Vagina (tissue), 2 donors: Measurements from ENCODE around the gene C1orf116. TPM values are rescaled to one million over a fixed set of nuclear protein-coding genes. Genes with fewer than 3 reads are reported as not detected.

Experiments used
- DNase-seq, 2 donors: peaks; one replicate each; pipeline ENCODE4 v3.0.0-alpha.2; 2017; ENCODE audit errors: extremely low spot score in 2 of 2
- H3K27ac ChIP-seq: fragments of 200-600 bp; sonication (generic); one replicate; pipeline ENCODE4 v1.5.1; 2019
- H3K27me3 ChIP-seq: fragments of 200-600 bp; sonication (generic); one replicate; pipeline ENCODE4 v1.5.1; 2019
- H3K36me3 ChIP-seq, 2 donors: fragments of 200-600 bp; sonication (generic); one replicate each; pipeline ENCODE4 v1.5.1; 2017 to 2019
- H3K4me1 ChIP-seq: fragments of 200-600 bp; sonication (generic); one replicate; pipeline ENCODE4 v1.5.1; 2019
- H3K4me3 ChIP-seq, 2 donors: fragments of 200-600 bp; sonication (generic); 1 replicate in 1 of 2; 2 replicates in 1 of 2; pipeline ENCODE4 v1.5.1; 2016 to 2019
- H3K9me3 ChIP-seq: fragments of 200-600 bp; sonication (generic); one replicate; pipeline ENCODE4 v1.5.1; 2019
- POLR2A ChIP-seq, 2 donors: fragments of 450-650 bp; IDR thresholded peaks; one replicate each; pipeline ENCODE4 v1.6.1; 2017; ENCODE audit warnings: antibody characterized with exemption in 2 of 2, mild to moderate bottlenecking in 2 of 2, moderate library complexity in 2 of 2
- POLR2AphosphoS5 ChIP-seq, 2 donors: sonication (generic); formaldehyde crosslinking; IDR thresholded peaks; one replicate each; pipeline ENCODE4 v1.9.0; 2017; ENCODE audit warnings: antibody characterized with exemption in 2 of 2, mild to moderate bottlenecking in 2 of 2, low read depth in 1 of 2; ENCODE audit not compliant: insufficient read depth in 1 of 2
- intact Hi-C: fragments of 100-400 bp; cut with DNase I; formaldehyde crosslinking; loops from one replicate; pipeline ENCODE4 v1.15.1; 2023
- total RNA-seq: library from RNA; depleted of rRNA; stranded (reverse); fragments of >200 nt; gene quantifications from one replicate; pipeline ENCODE4 v1.2.3, GENCODE V29; 2016
- TF ChIP-seq, protein P1 (sequence below), 3 experiments: fragments of 450-650 bp in 2 of 3; fragments of 200-600 bp in 1 of 3; sonication (generic) in 1 of 3; IDR thresholded peaks; one replicate each; pipeline ENCODE4 v1.5.1; 2017 to 2019; ENCODE audit warnings: antibody characterized with exemption in 3 of 3, mild to moderate bottlenecking in 2 of 3, moderate library complexity in 2 of 3

C1orf116 gene
- total RNA-seq, 1 donor from 2014 or later = 11.8 TPM

DNA sequence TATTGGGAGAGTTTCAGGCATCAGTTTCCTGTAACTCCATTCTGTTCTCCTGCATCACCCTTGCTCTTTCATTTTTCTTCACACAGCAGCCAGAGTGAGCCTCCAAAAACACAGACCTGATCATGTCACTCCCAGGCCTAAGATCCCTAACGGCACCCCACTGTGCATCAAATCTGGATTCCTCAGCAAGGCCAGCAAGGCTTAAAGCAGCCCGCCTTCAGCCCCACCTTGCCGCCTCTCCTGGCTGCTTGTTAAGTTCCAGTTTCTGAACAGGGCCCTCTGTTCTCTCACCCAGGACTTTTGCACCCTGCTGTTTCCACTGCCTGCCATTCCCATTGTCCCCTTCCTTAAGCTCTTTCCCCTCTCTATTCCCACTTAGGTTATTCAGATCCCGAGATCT lies 29.3 kb downstream of the C1orf116 start:
- DNase-seq = peak in 1 of 2 donors; percentile 52
- TF ChIP-seq POLR2A (IDR thresholded peaks at IDR 0.05) = no peak
- TF ChIP-seq, protein P1, sequence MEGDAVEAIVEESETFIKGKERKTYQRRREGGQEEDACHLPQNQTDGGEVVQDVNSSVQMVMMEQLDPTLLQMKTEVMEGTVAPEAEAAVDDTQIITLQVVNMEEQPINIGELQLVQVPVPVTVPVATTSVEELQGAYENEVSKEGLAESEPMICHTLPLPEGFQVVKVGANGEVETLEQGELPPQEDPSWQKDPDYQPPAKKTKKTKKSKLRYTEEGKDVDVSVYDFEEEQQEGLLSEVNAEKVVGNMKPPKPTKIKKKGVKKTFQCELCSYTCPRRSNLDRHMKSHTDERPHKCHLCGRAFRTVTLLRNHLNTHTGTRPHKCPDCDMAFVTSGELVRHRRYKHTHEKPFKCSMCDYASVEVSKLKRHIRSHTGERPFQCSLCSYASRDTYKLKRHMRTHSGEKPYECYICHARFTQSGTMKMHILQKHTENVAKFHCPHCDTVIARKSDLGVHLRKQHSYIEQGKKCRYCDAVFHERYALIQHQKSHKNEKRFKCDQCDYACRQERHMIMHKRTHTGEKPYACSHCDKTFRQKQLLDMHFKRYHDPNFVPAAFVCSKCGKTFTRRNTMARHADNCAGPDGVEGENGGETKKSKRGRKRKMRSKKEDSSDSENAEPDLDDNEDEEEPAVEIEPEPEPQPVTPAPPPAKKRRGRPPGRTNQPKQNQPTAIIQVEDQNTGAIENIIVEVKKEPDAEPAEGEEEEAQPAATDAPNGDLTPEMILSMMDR (IDR thresholded peaks at IDR 0.05) = no peak
- no peak for TF ChIP-seq POLR2AphosphoS5 (IDR thresholded peaks at IDR 0.05; ENCODE audit: insufficient read depth in 1 of 2, low read depth in 1 of 2)
- Histone ChIP-seq H3K9me3 (no peaks in the 10 kb centered on the region), H3K4me1 (no peaks in the 10 kb centered on the region), H3K36me3 (no peaks in the 10 kb centered on the region), H3K4me3 (no peak overlapping the region), H3K27me3 (no peaks in the 10 kb centered on the region), H3K27ac (no peak overlapping the region)
- intact Hi-C loops = no loop called here

DNA sequence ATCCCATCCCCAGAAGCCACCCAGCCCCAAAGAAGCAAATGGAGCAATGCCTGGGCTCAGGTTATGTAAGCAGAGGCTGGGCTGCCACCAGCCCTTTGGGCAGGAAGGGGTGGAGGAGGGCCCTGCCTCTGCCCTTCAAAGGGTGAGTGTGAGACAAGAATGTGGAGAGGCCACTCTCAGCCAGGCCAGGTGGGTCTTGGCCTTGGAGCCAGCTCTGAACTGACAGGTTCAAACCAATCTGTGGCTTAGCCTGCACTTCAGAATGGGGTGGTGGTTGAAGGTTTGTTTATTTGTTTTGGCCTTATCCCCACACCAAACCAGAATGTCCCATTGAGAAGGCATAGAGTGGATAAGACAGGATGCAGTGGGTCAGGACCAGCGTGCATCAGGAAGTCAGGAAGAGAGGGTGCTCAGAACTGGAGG lies 29.8 kb downstream of the C1orf116 start:
- Histone ChIP-seq H3K4me3 (no peak overlapping the region), H3K27me3 (no peaks in the 10 kb centered on the region), H3K27ac (no peak overlapping the region), H3K36me3 (no peaks in the 10 kb centered on the region), H3K9me3 (no peaks in the 10 kb centered on the region), H3K4me1 (no peaks in the 10 kb centered on the region)
- no peak for TF ChIP-seq POLR2A (IDR thresholded peaks at IDR 0.05)
- no peak for TF ChIP-seq POLR2AphosphoS5 (IDR thresholded peaks at IDR 0.05; ENCODE audit: insufficient read depth in 1 of 2, low read depth in 1 of 2)
- TF ChIP-seq, protein P1 (IDR thresholded peaks at IDR 0.05) = no peak
- intact Hi-C loops = no loop called here
- DNase-seq = peak in 1 of 2 donors; percentile 82

DNA sequence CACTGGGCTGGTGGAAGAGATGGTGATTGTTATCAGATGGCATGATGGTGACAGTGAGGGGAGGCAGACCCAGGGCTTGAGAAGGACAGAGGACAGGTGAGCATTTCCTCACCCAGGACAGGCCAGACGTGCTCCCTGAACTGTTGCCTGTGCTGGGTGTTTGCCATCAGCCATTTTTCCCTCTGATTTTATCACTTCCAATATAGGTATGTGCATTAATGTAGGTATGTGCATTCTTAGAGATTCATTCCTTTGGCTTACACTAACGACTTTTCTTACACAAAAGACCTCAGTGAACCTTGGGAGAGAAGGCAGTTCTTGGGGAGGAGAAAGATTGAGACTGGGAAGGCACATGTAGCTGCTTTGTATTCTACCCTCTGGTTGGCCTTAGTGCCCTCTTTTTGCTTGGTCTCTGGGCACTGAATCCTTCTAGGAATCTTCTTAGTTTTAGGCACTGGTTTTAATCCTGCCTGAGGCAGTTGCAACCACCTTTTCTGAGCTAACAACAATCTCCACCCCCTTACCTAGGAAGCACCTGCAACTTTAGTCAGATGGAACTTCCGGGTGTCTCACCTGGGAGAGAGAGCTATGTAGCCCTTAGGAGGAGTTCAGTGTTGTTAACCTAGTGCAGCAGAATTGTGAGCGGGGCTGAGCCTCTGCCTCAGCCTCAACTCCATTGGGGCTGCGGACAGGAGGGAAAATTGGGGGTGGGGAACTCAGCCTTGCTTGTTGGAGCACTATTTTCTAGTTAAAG lies 30.9 kb downstream of the C1orf116 start:
- no peak for TF ChIP-seq POLR2A (IDR thresholded peaks at IDR 0.05)
- no peak for TF ChIP-seq POLR2AphosphoS5 (IDR thresholded peaks at IDR 0.05; ENCODE audit: insufficient read depth in 1 of 2, low read depth in 1 of 2)
- TF ChIP-seq, protein P1 (IDR thresholded peaks at IDR 0.05) = no peak
- Histone ChIP-seq H3K27me3 (no peaks in the 10 kb centered on the region), H3K27ac (no peak overlapping the region), H3K9me3 (no peaks in the 10 kb centered on the region), H3K4me3 (no peak overlapping the region), H3K4me1 (no peaks in the 10 kb centered on the region), H3K36me3 (no peaks in the 10 kb centered on the region)
- DNase-seq = peak in 1 of 2 donors; percentile 40
- intact Hi-C loops = no loop called here

DNA sequence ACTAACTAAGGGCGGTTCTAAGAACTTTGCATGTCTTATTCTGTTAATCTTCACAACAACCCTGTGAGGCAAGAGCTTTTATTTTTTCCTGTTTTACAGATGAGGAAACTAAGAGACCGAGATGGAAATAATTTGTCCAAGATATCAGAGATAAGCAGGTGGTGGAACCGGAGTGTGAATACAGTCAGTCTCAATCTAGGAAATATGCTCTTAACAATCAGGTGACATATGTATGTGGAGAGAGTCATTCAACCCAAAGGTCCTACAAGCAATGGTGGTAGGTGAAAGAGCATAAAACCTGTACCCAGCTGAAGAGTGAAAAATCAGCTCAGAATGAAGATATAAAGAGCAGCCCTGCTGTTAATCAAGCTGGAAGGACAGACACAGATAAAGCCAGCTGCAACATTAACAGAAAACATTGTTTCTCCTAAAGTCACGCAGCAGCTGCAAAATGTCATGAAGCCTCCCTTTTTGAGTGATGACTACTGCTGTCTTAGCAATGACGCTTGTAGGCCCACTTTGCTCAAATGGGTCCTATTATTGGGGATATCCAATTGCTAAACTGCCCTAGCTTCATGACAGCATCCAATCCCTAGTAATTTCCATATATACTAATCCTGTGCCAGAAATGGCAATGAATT lies 31.8 kb downstream of the C1orf116 start:
- TF ChIP-seq POLR2A (IDR thresholded peaks at IDR 0.05) (no peak), POLR2AphosphoS5 (IDR thresholded peaks at IDR 0.05; ENCODE audit: insufficient read depth in 1 of 2, low read depth in 1 of 2) (no peak)
- TF ChIP-seq, protein P1 (IDR thresholded peaks at IDR 0.05) = no peak
- H3K4me3 ChIP-seq = no peak overlapping the region
- no peak overlapping the region for H3K27ac ChIP-seq
- DNase-seq = peak in 1 of 2 donors; percentile 22
- H3K9me3 ChIP-seq = no peaks in the 10 kb centered on the region
- H3K27me3 ChIP-seq = no peaks in the 10 kb centered on the region
- no peaks in the 10 kb centered on the region for H3K36me3 ChIP-seq
- intact Hi-C loops = no loop called here
- H3K4me1 ChIP-seq = no peaks in the 10 kb centered on the region

DNA sequence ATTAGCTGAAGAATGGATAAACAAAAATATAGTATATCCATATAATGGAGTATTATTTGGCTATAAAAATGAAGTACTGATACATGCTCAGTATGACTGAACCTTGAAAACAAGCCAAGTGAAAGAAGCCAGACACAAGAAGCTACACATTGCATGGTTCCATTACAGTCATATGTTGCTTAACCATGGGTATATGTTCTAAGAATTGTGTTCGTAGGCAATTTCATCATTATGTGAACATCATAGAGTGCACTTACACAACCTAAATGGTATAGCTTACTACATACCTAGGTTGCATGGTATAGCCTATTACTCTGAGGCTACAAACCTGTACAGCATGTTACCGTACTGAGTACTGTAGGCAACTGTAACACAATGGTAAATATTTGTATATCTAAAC lies 33.7 kb downstream of the C1orf116 start:
- Histone ChIP-seq H3K27me3 (no peaks in the 10 kb centered on the region), H3K9me3 (no peaks in the 10 kb centered on the region), H3K36me3 (no peaks in the 10 kb centered on the region), H3K4me3 (no peak overlapping the region), H3K27ac (no peak overlapping the region), H3K4me1 (no peaks in the 10 kb centered on the region)
- TF ChIP-seq, protein P1 (IDR thresholded peaks at IDR 0.05) = no peak
- TF ChIP-seq POLR2A (IDR thresholded peaks at IDR 0.05) = no peak
- DNase-seq = no peak
- intact Hi-C loops = no loop called here
